ENCODE measurements around the gene PLEKHA1. TPM values are rescaled to one million over a fixed set of nuclear protein-coding genes. Genes with fewer than 3 reads are reported as not detected.

Gene PLEKHA1
- total RNA-seq, 2 experiments from 2014 or later, result 8.8 to 11.3 TPM

DNA sequence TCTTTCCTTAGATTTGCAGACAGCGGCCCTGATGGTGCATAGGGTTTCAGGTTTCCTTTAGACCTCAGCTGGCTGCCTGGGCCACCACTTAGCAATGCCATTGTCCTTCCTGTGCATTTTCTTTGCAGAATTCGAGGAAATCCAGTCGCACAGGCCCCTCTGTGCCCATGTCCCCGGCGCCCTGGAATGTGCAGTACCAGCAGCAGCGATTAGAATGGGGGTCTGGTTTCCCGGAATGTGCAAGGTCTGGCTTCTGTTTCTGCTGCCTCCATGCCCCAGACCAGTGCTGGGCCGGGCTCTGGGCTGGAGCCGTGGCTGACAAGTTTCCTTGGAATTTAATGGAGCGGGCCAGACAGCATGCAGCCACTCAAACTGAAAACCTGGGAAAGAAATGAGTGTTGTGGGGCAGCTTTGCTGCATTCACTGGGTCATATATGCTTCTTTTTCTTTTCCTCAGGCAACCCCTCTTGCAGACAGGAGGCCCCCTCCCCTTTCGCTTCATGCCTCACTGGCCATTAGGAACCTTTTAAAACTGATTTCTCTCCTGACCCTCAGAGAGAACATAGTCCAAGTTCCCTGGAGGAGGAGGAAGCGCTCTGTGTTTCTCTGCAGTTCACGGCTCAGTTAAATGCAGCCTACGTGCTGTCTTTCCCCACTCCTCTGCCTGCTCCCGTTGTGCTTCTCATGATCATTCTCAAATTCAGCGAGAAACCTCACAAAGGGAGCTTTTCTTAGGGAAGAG, 101.3 kb downstream of the PLEKHA1 start:
- no peaks in the 10 kb centered on the region for H3K9me3 Mint-ChIP-seq
- H3K27ac Mint-ChIP-seq, result no peak overlapping the region
- DNase-seq, result no peak
- H3K27me3 Mint-ChIP-seq, result peaks cover 13% of the 10 kb centered on the region
- H3K4me1 Mint-ChIP-seq, result peaks cover 4% of the 10 kb centered on the region
- no peak overlapping the region for H3K4me3 Mint-ChIP-seq
- ChIA-PET POLR2A (no interaction called here), CTCF (no interaction called here)
- H3K36me3 Mint-ChIP-seq (ENCODE audit: low read depth), result no peaks in the 10 kb centered on the region

DNA sequence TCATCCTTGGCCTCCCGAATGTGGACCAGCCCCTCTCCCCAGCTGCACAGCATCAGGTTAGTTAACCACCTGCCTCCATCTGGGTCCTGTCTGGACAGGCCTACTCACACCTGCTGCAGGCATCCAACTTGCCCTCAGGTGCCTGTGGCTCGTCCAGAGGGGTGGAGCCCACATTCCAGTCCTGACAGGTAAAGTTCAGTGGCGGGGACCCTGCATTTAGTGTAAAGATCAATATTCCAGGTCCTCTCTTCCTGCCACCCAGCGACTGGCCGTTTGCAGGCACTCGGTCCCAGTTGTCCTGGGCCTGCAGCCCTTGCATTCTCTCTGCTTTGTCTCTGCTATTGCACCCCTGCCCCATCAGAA, 101.8 kb downstream of the PLEKHA1 start:
- CTCF ChIA-PET, result no interaction called here
- Mint-ChIP-seq H3K27ac (no peak overlapping the region), H3K4me1 (peaks cover 4% of the 10 kb centered on the region), H3K4me3 (no peak overlapping the region), H3K36me3 (ENCODE audit: low read depth) (no peaks in the 10 kb centered on the region), H3K9me3 (no peaks in the 10 kb centered on the region), H3K27me3 (peaks cover 13% of the 10 kb centered on the region)
- POLR2A ChIA-PET, result no interaction called here
- no peak for DNase-seq

DNA sequence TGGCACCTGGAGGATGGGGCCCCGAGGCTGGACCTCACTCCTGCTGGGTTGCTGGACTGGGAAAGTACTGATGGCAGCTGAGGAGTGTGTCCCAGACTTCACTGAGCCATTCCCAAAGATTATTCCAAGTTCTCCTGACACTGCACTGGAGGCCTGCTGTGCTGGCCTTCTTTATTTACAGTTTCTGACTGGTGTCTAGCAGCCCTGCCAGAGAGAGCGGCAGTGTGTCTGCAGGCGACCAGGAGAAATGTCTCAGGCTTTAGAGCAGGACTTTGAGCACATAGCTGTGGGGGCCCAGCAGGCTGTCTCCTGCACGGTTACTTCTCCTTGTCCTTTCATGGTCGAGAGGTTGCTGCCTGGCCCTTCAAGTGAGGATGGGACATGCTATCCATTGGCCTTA, 102.9 kb downstream of the PLEKHA1 start:
- Mint-ChIP-seq H3K27me3 (peaks cover 13% of the 10 kb centered on the region), H3K4me3 (no peak overlapping the region), H3K36me3 (ENCODE audit: low read depth) (no peaks in the 10 kb centered on the region), H3K9me3 (no peaks in the 10 kb centered on the region), H3K4me1 (peaks cover 4% of the 10 kb centered on the region), H3K27ac (no peak overlapping the region)
- no peak for DNase-seq
- ChIA-PET POLR2A (no interaction called here), CTCF (no interaction called here)

DNA sequence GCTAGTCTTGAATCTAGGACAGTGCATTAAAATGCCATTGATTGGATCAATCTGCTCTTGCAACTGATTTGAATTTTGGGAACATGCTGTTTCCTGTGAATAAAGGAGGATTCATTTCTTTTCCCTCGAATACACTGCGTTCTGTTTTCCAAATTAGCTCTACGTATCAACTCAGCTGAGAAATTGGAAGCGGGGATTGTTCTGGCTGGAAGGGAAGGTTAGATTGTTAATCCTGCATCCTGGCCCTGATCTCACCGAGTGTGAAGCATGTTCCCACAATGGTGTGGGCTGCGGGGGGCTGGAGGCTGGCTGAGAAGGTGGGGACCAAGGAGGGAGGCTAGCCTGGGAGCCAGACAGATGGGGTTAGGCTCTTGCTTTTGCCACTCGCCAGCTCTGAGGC, 104.5 kb downstream of the PLEKHA1 start:
- H3K27ac Mint-ChIP-seq, result no peak overlapping the region
- no peak for DNase-seq
- H3K4me3 Mint-ChIP-seq, result no peak overlapping the region
- H3K4me1 Mint-ChIP-seq, result peaks cover 4% of the 10 kb centered on the region
- peaks cover 12% of the 10 kb centered on the region for H3K27me3 Mint-ChIP-seq
- POLR2A ChIA-PET, result no interaction called here
- CTCF ChIA-PET, result interaction anchor here (1.2 kb wide), 1 partner anchor 37 kb away, joined by 3 read pairs; no protein-coding TSS in a partner anchor
- H3K9me3 Mint-ChIP-seq, result no peaks in the 10 kb centered on the region
- no peaks in the 10 kb centered on the region for H3K36me3 Mint-ChIP-seq (ENCODE audit: low read depth)

DNA sequence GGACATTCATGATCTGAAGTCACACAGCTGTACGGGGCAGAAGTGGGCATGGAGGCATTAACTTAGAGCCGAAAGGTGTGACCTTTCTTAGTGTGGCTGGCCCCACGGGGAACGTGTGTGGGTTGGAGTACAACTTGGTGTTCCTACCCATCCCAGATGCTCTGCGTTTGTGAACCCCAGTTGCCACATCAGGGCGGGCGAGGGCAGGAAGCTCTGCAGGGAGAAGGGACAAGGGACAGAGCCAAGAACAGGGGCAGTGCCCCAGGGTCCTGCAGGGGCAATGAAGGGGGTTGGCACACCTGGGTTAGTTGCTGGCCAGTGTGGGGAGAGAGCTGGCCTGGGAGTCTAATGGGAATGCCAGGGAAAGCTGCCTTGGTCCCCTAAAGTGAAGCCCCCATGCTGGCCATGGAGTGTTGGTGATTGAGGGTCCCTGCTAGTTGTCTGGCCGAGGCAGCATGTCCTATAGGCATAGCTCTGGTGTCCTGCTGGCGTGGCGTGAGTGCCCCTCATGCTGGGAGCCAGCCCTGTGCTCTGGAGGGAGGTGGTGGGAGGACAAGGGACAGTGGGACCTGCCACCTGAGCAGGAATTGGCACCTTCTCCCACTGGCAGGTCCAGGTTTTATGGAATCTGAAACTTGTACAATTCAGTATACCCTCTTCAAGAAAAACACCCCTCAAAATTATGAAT, 105.8 kb downstream of the PLEKHA1 start:
- H3K4me1 Mint-ChIP-seq, result no peaks in the 10 kb centered on the region
- DNase-seq, result no peak
- H3K27ac Mint-ChIP-seq, result no peak overlapping the region
- no peaks in the 10 kb centered on the region for H3K9me3 Mint-ChIP-seq
- ChIA-PET CTCF (no interaction called here), POLR2A (no interaction called here)
- H3K27me3 Mint-ChIP-seq, result peaks cover 4% of the 10 kb centered on the region
- H3K4me3 Mint-ChIP-seq, result no peak overlapping the region
- no peaks in the 10 kb centered on the region for H3K36me3 Mint-ChIP-seq (ENCODE audit: low read depth)

DNA sequence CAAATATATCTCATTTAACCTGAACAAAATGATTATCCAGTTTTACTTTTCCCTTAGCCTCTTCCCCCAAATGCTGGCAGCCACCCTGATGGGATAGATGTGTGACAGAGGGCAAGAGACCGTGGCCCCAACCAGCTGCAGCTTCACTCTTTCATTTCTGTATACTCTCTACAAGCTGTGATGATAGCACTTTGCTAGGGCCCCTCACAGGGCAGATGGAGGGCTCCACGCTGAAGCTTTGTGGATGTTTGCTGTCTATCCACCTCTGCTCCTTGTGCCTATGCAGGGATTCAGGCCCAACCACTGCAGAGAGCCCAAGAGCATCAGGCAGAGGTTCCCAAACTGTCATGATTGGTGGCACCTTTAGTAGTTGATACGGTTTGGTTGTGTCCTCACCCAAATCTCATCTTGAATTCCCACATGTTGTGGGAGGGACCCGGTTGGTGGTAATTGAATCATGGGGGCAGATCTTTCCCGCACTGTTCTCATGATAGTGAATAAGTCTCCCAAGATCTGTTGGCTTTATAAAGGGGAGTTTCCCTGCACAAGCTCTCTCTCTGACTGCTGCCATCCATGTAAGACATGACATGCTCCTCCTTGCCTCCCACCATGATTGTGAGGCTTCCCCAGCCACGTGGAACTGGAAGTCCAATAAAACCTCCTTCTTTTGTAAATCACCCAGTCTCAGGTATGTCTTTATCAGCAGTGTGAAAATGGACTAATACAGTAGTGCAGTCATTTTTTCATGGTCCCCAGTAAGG, 107.0 kb downstream of the PLEKHA1 start:
- Mint-ChIP-seq H3K27me3 (peaks cover 4% of the 10 kb centered on the region), H3K36me3 (ENCODE audit: low read depth) (no peaks in the 10 kb centered on the region), H3K27ac (no peak overlapping the region), H3K9me3 (no peaks in the 10 kb centered on the region), H3K4me3 (no peak overlapping the region), H3K4me1 (no peaks in the 10 kb centered on the region)
- ChIA-PET POLR2A (no interaction called here), CTCF (interaction anchor here (0.5 kb wide), 1 partner anchor 40 kb away, joined by 3 read pairs; no protein-coding TSS in a partner anchor)
- DNase-seq, result no peak

Small RNAs within 50 kb of the gene (microRNA-seq; reads per million reads assigned to microRNA genes)
- not detected for gene MIR3941 (ENCODE audit: borderline microRNAs expressed, borderline replicate concordance)

Other genes with a start within 250 kb of the PLEKHA1 start
- not detected for gene BTBD16, start 103.4 kb upstream of the PLEKHA1 start, total RNA-seq
- not detected for gene ARMS2, start 79.9 kb downstream of the PLEKHA1 start, total RNA-seq
- not detected for gene HTRA1, start 86.8 kb downstream of the PLEKHA1 start, total RNA-seq
- not detected for gene DMBT1, start 186.0 kb downstream of the PLEKHA1 start, total RNA-seq

Data from activated CD4-positive, alpha-beta T cell treated with anti-CD3 and anti-CD28 coated beads, Interleukin-2, amount 10 ng/mL, durations not matched to agents 7 days and 5 days (primary cell).